ENCODE measurements around the gene CDC14B.
"Not testable (repeated sequence)": the region's sequence is repeated elsewhere in the genome, so short reads cannot be mapped to it uniquely, and the experiment has no call there.

Gene CDC14B

DNA sequence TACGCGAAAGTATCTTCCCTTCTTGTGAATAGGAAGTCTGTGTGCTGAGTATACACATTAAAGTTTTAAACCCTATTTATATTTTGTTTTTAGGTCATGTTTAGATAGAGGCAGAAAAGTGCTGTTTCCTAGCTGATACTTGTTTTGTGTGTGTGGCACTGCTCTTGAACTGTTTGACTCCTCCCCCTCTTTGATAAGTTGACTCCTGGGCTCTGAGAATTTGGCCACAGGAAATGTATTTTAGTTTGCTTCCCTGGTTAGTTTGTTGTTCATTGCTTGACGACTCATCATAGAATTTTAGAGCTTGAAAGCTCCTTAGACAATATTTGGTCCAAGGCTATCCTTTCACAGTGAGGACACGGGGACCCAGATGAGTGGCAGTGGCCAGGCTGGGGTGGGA is 2.0 kb upstream of the CDC14B start:
- no peak for DNase-seq

DNA sequence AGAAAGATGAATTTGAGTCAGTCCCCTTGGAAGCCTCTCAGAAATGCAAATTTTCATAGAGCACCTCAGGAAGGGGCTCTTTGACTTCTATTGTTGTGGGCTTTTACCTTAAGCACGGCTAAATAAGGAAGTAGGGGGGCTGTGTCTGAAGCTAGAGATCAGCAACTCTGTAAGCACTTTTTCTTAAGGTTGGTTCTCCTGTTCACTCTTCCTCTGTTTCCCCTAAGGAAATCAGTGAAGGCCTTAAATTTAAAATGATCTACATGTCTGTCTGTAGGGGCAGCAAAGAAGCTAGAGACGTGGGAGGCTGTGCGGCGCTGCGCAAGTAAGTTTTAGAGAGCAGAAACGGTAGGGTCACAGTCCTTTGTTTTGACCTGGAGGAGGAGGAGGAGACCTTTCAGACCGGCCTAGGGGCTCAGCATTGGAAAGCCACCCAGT is 1.2 kb upstream of the CDC14B start:
- no peak for DNase-seq

DNA sequence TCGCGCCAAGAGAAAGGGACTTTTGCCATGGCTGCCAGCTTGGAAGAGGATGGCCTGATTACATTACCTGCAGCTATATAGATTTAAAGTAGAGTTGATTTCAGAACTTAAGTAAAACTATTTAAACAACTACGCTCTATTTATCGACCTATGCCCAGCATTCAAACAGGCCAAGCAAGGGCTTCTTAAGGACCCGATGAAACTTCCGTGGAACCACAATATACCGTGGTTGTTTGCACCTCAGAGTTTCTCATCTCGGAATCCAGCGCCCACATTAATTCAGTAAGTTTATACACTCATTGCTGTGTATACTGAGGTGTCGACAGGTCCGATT is 505 bp upstream of the CDC14B start:
- DNase-seq: no peak

DNA sequence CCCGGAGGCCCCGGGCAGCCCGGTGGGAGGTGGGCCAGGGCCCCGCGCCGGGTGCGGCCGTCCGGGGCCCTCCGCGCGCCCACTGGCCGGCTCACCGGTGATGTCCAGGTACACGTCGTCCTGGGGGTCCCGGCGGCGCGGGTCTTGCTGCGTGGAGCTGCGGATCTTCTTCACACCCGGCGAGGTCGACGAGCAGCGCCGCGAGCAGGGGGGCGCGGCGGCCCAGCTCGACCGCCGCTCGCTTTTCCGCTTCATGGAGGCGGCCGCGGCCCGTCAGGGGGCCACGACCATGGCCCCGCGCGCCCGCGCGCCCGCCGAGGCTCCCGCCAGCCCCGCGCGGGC is 548 bp downstream of the CDC14B start:
- no peak for DNase-seq

DNA sequence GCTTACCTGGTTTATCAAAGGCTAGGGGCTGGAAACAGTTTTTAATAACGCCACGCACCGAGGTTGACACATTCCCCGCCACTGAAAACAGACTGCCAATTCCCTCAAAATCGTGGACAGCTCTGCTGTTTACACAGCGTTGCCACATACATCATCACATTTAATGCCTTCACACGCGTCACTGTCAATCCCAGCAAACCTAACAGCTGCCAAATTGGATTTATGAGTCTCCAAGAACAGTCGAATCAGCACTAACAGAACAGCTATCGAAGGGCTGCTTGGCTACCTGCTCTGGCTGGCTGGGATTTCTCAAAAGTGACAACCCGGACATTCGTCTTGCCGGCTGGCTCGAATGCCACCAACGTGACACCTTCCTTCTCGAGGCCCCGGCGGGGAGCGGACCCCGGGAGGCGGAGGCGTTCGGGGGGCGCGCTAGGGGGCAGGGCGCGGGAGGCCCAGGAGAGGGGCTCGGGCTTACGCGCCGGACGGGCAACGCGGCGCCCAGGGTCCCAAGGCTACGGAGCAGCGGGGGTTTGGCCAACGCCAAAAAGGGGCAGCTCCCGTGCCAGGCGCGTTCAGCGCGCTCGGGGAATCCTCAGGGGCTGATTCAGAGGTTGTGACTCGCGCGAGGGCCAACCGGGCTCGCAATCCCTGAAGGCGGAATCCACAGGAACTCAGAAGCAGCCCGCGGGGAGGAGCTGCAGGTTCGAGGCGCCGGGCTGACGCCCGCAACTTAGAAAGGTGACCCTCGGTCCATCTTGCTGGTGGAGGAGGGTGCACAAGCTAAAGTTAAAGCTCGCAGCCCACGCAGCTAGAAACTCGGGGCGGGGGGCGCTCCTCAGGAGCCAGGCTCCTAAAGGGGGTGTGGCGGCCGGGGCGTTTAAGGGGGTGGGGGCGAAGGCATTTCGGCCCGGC is 1.2 kb downstream of the CDC14B start:
- no peak for DNase-seq

DNA sequence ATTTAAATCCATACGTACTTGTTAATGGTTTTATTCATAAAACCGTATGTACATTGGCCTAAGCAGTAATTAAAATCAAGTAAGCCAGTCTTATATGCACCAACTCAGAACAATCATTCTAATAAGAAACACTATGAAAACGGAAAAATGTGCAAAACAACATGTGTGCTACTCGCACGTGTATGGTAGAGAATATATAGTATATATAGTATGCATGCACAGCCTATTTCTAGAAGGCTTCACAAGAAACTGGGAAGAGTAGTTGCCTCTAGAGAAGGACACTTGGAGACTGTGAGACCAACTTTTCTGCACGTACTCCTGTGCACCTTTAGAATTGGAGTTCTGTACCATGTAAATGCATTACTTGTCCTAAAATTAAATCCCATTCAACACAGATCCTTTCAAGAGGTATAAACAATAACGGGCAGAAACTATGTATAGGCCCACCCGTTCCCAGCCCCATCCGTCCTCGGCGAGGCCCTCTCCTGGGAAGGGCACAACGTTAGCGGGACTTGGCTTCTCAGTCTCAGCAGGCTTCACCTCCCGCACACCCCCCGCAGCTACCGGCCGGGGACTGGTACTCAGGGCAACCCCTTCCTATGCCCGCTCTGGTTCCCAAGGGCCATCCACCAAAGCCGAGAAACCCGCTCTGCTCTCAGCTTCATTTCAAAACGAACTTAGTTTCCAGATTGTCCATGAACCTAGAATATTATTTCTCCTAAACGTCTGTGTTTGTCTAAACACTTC is 2.0 kb downstream of the CDC14B start:
- no peak for DNase-seq

DNA sequence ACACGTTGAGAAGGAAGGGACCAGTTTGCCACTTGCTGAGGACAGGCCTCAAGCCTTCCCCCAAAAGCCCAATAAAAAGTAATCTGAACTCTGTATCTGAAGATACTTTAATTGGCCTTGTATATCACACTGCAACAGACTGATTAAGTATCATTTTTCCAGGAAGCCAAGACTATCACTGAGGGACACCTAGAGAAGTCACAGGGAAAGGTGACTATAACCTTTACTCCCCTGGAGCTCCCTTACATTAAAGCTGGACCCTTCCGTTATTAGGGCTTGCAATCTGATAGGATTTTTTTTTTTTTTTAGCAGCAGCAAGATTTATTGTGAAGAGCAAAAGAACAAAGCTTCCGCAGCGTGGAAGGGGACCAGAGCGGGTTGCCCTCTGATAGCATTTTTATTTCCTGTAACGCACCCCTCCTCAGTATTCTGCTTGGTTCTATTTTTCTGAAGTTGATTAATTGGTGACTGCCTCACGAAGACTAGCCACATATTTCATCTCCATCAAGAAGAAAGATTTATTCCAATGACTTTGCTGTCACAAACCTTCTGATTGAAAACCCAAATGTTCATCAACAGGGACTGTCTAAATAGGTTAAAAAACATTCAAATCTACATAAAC is 2.7 kb downstream of the CDC14B start:
- no peak for DNase-seq

DNA sequence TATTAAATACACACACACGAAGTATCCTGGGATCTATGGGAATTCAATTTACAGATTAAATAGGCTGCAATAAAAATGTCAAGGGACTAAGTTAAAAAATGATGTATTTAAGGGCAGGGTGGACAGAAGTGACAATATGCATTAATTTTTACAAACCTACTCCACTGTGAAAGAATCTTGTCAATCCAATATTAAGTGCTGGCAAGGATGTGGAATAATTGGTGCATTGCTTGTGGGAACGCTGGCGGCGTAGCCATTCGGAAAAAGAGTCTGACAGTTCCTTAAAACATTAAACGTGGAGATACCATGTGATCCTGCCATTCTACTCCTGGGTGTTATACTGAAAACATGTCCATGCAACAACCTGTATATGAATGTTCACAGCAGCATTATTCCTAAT is 4.2 kb downstream of the CDC14B start:
- DNase-seq: no peak

DNA sequence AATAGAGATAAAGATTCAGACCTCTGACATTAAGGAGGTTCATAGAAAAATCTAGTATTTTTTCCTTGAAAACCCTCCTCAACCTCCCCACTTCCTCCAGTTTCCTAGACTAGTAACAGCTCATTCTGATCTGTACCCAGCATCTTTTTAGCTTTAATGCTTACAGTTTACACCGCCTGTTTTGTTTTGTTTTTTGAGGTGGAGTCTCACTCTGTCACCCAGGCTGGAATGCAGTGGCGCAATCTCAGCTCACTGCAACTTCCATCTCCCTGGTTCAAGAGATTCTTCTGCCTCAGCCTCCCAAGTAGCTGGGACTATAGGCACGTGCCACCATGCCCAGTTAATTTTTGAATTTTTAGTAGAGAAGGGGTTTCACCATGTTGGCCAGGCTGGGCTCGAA is 5.0 kb downstream of the CDC14B start:
- not testable (repeated sequence) for DNase-seq

DNA sequence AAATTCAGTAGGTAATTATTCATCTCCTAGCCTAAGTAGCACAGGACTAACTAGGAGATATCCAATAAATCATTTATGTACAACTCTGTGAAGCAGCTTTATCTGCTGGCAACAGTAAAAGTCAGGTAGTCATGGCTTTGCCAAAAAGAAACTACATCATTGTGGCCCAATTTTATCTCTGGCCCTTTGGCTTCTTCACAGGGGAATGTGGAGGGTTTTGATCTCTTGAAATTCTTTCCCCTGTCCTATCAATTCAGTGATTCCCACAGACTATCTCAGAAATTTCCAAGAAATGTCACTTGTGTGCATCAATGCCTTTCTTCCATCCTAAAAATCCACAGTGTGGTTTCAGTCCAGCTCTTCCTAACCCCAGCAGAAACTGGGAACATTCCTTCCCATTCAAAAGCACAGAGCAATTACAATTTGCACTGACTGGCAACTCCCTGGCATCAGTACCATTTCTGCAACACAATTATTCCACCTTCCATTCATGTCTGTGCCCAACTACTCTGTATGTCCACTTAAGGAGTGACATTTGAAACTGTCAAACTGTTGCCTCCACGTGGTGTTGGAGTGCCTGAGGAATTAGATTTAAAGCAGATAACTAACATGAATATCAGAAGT is 6.6 kb downstream of the CDC14B start:
- DNase-seq: no peak

DNA sequence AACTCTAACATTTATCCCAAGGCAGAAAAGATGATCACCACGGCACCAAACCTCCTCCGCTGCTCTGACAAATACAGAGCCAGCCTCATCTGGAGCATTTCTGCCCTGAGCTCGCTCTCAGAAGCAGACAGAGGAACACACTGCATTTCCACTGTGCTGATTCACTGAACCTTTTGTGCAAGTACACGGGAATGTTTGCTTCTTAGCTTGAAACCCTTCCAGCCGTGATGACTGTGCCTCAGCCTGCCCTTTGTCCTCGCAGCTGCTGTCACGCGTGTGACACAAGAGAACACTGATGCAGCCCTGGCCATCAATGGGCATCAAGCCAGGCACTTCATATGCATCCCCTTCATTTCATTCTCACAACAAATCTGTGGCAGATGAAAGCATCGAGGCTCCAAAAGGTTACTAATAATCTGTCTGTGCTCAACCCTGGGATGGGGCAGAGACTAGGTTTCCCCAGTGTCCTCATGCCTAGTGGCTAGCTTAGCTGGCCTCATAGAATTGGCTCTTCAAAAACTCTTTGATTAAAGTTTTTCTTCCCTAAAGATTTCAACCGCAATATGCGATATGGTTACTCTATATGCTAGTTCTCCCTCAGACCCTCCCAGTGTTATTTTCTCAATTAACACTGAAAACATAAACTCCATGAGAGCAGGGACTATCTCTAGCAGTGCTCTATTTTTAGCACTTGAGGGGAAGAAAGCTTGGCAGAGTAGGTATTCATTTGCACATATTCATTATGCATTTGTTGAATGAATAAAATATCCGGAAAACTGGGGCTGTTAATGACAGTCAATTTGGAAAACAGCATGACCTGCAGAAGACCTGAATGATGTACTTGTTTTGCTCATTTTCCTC is 7.3 kb downstream of the CDC14B start:
- no peak for DNase-seq

DNA sequence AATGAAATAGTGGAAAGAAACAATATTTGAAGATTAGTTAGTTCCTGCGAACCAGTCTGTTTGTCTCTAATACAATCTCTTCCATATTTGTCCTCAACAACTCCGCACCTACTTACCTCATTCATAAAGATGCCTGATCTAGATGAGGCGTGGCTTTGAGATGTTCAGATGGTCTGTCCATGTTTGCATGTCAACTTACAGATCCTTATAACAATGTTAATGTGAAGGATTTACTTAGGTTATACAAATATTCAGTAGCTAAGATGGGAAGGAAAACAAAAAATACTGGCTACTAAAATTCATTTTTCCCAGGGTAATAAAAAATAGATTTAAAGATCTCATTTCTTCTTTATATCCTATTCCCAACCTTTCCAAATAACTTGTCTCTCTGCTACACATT is 8.3 kb downstream of the CDC14B start:
- DNase-seq: no peak

DNA sequence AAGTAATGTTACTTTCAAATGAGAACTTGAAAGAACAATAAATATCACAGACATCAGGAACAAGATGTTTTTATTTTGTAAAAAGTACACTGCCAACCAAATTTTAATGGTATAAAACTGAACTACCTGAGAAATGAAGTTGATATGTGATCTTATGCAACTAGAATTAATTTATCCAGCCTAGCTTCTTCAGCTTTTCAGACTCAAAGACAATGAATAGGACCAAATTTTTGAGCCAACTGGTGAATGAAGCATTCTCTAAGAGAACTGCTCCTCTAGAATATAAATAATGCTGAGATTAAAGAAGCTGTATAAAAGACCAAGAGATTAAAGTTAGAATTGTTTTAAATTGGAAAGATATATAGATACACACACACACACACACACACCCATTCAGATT is 9.9 kb downstream of the CDC14B start:
- no peak for DNase-seq

DNA sequence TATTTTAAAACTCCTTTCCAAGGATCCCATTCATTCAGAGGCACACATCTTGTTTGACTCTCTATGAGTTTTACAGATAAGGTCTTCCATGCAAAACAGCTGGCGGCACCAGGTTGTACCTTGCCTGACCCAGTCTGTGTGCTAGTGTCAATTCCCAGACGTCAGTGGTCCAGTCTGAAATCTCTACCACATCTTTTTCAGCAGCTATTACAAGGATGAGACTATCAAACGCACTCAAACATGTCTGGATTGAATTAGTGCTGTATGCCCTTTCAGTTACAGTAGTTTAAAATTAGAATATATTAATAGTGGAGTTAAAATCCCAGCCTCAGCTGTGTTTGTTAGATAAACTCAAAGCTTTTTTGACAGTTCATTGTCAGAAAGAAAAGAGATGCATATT is 11.7 kb downstream of the CDC14B start:
- DNase-seq: no peak

DNA sequence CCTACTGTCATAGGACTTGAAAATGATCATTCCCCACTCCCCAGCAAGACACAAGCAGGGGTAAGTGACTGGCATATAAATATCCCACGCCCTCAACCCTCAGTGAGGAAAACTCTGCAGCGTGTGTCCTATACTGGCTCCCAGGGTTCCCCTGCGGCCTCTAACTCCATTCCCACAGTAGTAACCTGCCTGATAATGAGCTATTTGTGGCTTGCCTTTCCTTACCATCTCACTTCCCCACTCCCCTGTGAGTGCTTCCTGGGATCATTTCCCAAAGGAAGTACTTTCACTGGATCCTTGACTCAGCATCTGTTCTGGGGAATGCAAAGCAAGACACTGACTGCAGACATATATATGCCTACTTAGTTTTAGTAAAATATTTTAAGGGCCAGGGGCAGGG is 14.3 kb downstream of the CDC14B start:
- DNase-seq: no peak

DNA sequence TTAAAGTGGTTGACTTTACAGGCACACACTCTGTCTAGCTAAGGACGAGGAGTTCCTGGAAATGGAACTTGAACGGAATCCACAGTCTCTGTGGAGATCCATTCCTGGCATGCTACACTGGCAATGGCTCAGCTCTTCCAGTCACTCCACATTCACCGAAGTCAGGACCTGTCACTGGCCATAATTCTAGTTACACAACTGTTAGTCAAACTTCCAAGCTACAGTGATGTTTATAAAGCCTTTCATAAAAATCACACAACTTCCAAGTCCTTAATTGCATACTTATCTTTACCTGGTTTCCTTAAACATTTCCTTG is 15.7 kb downstream of the CDC14B start:
- no peak for DNase-seq

DNA sequence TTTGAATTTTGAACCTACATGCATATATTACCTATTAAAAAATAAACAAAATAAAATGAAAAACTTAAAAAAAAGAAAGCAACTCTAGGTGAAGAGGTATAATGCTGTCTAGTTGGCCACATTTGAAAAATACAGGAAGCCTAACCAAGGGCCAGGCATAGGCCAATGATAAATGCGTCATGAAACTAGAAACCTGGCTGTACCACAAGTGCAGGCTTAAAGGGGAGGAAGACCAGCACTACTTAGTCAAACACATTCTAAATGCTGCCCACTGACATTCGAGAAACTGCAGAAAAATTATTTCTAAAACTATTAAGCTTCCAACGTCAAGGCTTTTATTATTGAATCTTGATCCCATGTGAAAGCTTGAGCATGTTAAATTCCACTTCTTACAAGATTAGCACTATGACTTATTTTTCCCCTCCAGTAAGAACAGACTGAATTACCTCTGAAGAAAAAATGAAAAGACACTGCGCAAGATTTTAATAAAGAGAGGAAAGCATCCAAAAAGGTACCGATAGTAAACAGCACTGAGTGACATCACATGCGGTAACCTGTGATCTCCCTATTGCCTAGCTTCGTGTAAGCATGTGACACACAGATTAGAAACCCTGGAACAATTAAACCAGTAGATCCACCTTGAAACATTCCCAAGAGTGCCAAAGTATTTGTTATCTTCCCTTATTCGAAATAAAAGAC is 16.2 kb downstream of the CDC14B start:
- no peak for DNase-seq

DNA sequence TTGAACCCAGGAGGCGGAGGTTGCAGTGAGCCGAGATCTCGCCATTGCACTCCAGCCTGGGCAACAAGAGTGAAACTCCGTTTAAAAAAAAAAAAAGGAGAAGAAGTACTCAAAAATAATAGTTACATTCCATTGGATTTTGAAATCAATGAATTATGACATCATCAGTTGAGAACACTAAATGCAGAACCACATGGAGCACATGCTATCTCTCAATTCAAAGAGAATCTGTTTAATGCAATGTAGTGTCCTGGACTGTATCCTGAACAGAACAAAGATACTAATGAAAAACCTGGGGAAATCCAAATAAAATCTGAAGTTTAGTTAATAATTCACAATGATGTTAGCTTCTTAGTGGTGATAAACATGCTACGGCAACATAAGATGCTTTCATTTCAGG is 20.3 kb downstream of the CDC14B start:
- no peak for DNase-seq

DNA sequence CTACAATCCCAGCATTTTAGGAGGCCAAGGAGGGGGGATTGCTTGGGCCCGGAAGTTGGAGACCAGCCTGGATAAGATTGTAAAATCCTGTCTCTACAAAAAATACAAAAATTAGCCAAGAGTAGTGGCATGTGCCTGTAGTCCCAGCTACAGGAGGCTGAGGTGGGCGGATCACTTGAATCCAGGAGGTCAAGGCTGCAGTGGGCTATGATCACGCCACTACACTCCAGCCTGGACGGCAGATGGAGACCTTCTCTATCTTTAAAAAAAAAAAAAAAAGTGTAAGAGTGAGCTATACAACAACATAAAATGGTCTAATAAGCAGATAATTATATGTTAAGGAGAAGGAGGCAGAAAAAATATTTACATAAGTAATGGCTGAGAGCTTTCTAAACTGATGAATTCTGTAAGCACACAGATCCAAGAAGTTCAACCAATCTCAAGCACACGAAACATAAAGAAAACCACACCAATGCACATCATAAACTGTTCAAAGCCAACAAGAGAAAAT is 23.0 kb downstream of the CDC14B start:
- DNase-seq: no peak

DNA sequence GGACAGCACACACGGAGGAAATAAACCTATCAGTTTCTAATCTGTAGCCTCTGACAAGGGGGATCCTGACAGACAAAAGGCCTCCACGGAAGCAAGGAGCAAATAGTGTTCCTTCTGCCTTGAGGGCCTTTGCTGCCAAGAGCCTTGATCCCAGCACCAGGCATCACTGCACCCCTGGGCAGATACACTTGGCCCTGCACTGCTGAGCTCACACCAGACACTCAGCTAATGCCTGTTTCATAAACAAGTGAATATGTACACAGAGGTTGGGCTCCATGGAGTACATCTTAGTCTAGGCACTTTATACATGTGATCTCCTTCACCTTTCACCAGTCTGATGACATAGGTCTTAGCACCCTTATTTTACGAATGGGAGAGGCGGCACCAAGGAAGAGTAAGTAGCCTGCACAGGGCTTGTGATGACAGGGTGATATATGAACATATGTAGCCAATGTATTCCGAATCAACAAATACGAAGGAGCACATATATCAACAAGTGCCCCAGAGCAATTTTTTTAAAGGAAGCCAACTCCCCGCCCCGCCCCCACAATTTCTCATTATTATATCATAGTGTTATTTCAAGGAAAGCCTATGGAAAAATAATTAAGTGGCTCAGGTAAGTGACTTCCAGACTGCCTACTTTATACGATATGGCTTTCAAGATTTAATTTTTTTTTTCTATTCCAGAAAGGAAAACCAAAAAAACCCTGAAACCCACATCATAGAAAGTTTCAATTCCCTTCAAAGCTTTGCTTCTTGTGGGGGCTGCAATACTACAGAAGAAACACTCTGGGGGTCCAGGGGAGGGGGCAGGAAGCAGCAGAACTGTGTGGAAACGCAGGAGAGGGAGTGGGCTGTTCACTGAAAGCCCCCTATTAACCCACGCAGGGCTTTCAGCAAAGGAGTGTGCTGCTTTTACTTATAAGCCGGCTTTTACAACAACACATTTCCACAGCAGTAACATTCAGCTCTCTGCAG is 32.0 kb downstream of the CDC14B start:
- no peak for DNase-seq

DNA sequence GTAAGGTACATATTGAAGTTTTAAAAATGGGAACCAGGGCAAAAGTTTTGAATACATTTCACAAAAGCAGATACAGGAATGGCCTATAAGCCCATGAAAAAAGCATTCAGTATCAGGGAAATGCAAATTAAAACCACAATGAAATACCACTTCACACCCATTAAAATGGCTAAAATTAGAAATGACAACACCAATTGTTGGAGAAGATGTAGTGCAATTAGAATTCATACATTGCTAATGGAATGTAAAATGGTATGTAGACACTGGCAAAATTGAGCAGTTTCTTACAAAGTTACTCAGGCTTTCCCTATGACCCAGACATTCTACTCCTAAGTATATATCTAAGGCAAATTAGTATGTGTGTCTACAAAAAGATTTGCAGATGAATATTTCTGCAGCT is 34.2 kb downstream of the CDC14B start:
- no peak for DNase-seq

Data from CD4-positive, alpha-beta T cell treated with Interleukin-4 for 4 hours (primary cell).